Activated CD4-positive, alpha-beta T cell treated with anti-CD3 and anti-CD28 coated beads for 24 hours (primary cell): ENCODE data around the gene SURF6.
"Not testable (repeated sequence)": the region's sequence is repeated elsewhere in the genome, so short reads cannot be mapped to it uniquely, and the experiment has no call there.

Experiments
- DNase-seq, 2 donors: peaks; one replicate each; pipeline ENCODE4 v3.0.0-alpha.2; 2020; ENCODE audit warnings: low read depth in 2 of 2

The SURF6 gene

GRCh38 chr9:133290751-133291302 is 45.2 kb downstream of the SURF6 start:
- no peak for DNase-seq

GRCh38 chr9:133286523-133286922 is 49.5 kb downstream of the SURF6 start:
- DNase-seq: no peak

GRCh38 chr9:133285252-133285775 is 50.7 kb downstream of the SURF6 start:
- DNase-seq: no peak

- DNase-seq: no peak
Measured at GRCh38 chr9:133284362-133284761, 51.6 kb downstream of the SURF6 start.

- not testable (repeated sequence) for DNase-seq
Measured at GRCh38 chr9:133283255-133284032, 52.5 kb downstream of the SURF6 start.

- DNase-seq: no peak
Measured at GRCh38 chr9:133282464-133283238, 53.3 kb downstream of the SURF6 start.

- no peak for DNase-seq
Measured at GRCh38 chr9:133280392-133280791, 55.6 kb downstream of the SURF6 start.
